K562 (cell line): ENCODE data around the gene BMAL1. TPM values are rescaled to one million over a fixed set of nuclear protein-coding genes. Genes with fewer than 3 reads are reported as not detected.

Source experiments
- ATAC-seq: fragments of 200-7000 bp; cut with Tn5 transposase; 3 replicates; pipeline ENCODE4 v1.9.1; 2020; ENCODE audit warnings: moderate library complexity
- BruUV-seq: library from RNA; stranded (reverse); fragments of 400-500 nt; replicated peaks from 2 replicates; lab custom pipeline; 2021; lab: Mats Ljungman, UMichigan
- CTCF ChIA-PET: fragments of 300-600 bp; formaldehyde crosslinking; extraction: SDS; loops from one replicate; lab custom pipeline; 2021; ENCODE audit warnings: low intra/inter-chr PET ratio; lab: Yijun Ruan, JAX
- POLR2A ChIA-PET: fragments of 300-600, 350-650 bp; sonication (Branson Sonifier 250); formaldehyde crosslinking; extraction: SDS; loops from one replicate; lab custom pipeline; 2021; ENCODE audit warnings: antibody characterized with exemption, inconsistent platforms; lab: Yijun Ruan, JAX
- DNase-seq, 4 experiments: peaks; one replicate each; pipeline versions ENCODE4 v3.0.0 to v3.0.0-alpha.2; 2011 to 2018; ENCODE audit warnings: low spot score in 3 of 4, mixed read lengths in 3 of 4; ENCODE audit errors: extremely low read depth in 1 of 4
- FAIRE-seq: peaks from 2 replicates; lab custom pipeline; 2011; peaks lifted over from hg19 to GRCh38; lab: Jason Lieb, UNC
- H2AFZ ChIP-seq: 2 replicates; pipeline ENCODE4 v1.6.0; 2011; ENCODE audit warnings: low read depth, low read length, control low read depth, inconsistent platforms
- H3K27ac ChIP-seq: fragments of 200-600 bp; 3 replicates; pipeline ENCODE4 v1.8.0; 2011; ENCODE audit warnings: low read depth, mild to moderate bottlenecking, control low read depth, inconsistent platforms, low read length, moderate library complexity, mixed read lengths; ENCODE audit errors: extremely low read depth
- H3K27me3 ChIP-seq, 2 experiments: fragments of 300-600 bp in 1 of 2; 2 replicates in 1 of 2; 3 replicates in 1 of 2; pipeline versions ENCODE4 v1.6.0 to v1.8.0; 2011; ENCODE audit warnings: inconsistent platforms in 2 of 2, low read length in 2 of 2, mild to moderate bottlenecking in 1 of 2, mixed read lengths in 1 of 2, moderate library complexity in 1 of 2; ENCODE audit not compliant: control insufficient read depth in 2 of 2, insufficient read depth in 2 of 2
- H3K36me3 ChIP-seq: fragments of 300-600 bp; 3 replicates; pipeline ENCODE4 v1.8.0; 2011; ENCODE audit warnings: mild to moderate bottlenecking, low read length, inconsistent platforms; ENCODE audit not compliant: control insufficient read depth, insufficient read depth
- H3K4me1 ChIP-seq, 2 experiments: fragments of 200-600 bp in 1 of 2; replicated peaks in 1 of 2; 2 replicates in 1 of 2; 3 replicates in 1 of 2; pipeline versions ENCODE4 v1.5.1 to v1.8.0; 2011; ENCODE audit warnings: inconsistent platforms in 2 of 2, low read length in 2 of 2, mild to moderate bottlenecking in 1 of 2, mixed read lengths in 1 of 2, moderate library complexity in 1 of 2; ENCODE audit not compliant: control insufficient read depth in 2 of 2, insufficient read depth in 2 of 2
- H3K4me2 ChIP-seq: 2 replicates; pipeline ENCODE4 v1.6.1; 2011; ENCODE audit warnings: low read length, control low read depth, inconsistent platforms, mixed read lengths; ENCODE audit not compliant: insufficient read depth
- H3K4me3 ChIP-seq: fragments of 200-600 bp; sonication (generic), shearing (Covaris generic); 2 replicates; pipeline ENCODE4 v1.5.1; 2016; ENCODE audit warnings: control low read depth, inconsistent platforms
- H3K79me2 ChIP-seq: fragments of 200-600 bp; 3 replicates; pipeline ENCODE4 v1.8.0; 2011; ENCODE audit warnings: low read length, inconsistent platforms; ENCODE audit not compliant: control insufficient read depth, insufficient read depth
- H3K9ac ChIP-seq, 2 experiments: 2 replicates each; pipeline versions ENCODE4 v1.6.0 to v1.6.1; 2011; ENCODE audit warnings: low read depth in 2 of 2, low read length in 2 of 2, control low read depth in 1 of 2, inconsistent platforms in 1 of 2, mild to moderate bottlenecking in 1 of 2, mixed read lengths in 1 of 2; ENCODE audit not compliant: insufficient read depth in 1 of 2
- H3K9me1 ChIP-seq: one replicate; pipeline ENCODE4 v1.6.0; 2011; ENCODE audit warnings: inconsistent platforms, mild to moderate bottlenecking, low read length, moderate library complexity; ENCODE audit not compliant: control insufficient read depth, insufficient read depth
- H3K9me3 ChIP-seq: replicated peaks from 2 replicates; pipeline ENCODE4 v1.5.1; 2011; ENCODE audit warnings: low read depth, low read length, inconsistent platforms; ENCODE audit not compliant: control insufficient read depth, insufficient read depth
- H4K20me1 ChIP-seq: replicated peaks from 2 replicates; pipeline ENCODE4 v1.6.1; 2011; ENCODE audit warnings: low read length, inconsistent platforms, mixed read lengths; ENCODE audit not compliant: control insufficient read depth, insufficient read depth
- ETS2 ChIP-seq: IDR thresholded peaks from 2 replicates; pipeline ENCODE4 v1.6.1; 2016; ENCODE audit warnings: borderline replicate concordance, missing genetic modification characterization, mild to moderate bottlenecking, moderate library complexity, missing compliant biosample characterization; ENCODE audit not compliant: poor library complexity, severe bottlenecking
- FOXA3 ChIP-seq, 2 experiments: fragments of 450-650 bp in 1 of 2; sonication (generic) in 1 of 2; formaldehyde crosslinking; IDR thresholded peaks in 1 of 2; conservative IDR thresholded peaks in 1 of 2; 2 replicates each; pipeline versions ENCODE4 v1.4.0 to v1.8.0; 2020 to 2022; ENCODE audit warnings: mild to moderate bottlenecking in 2 of 2, missing genetic modification reagents in 1 of 2
- HNRNPUL1 ChIP-seq: fragments of 200-400 bp; formaldehyde crosslinking; IDR thresholded peaks from 2 replicates; pipeline ENCODE4 v1.6.1; 2017; ENCODE audit warnings: low read length
- POLR2G ChIP-seq: fragments of 200-400 bp; formaldehyde crosslinking; IDR thresholded peaks from 2 replicates; pipeline ENCODE4 v1.6.1; 2017; ENCODE audit warnings: low read depth, mild to moderate bottlenecking, antibody characterized with exemption, low read length, moderate library complexity
- RAD21 ChIP-seq, 2 experiments: fragments of 250-450 bp in 1 of 2; fragments of 450-650 bp in 1 of 2; sonication (Bioruptor Pico) in 1 of 2; formaldehyde crosslinking in 1 of 2; IDR thresholded peaks in 1 of 2; conservative IDR thresholded peaks in 1 of 2; 2 replicates each; pipeline versions ENCODE4 v1.4.0 to v1.8.0; 2020 to 2022; ENCODE audit warnings: mild to moderate bottlenecking in 2 of 2, moderate library complexity in 1 of 2
- TCF7L2 ChIP-seq: fragments of 150-350 bp; IDR thresholded peaks from 2 replicates; pipeline ENCODE4 v1.6.1; 2016; ENCODE audit warnings: low read depth, mild to moderate bottlenecking, low read length, moderate library complexity
- ZNF197 ChIP-seq: fragments of 200-800 bp; sonication (Bioruptor generic); IDR thresholded peaks from 2 replicates; pipeline ENCODE4 v1.6.1; 2016; ENCODE audit warnings: low read depth, missing genetic modification characterization, missing compliant biosample characterization
- ZSCAN32 ChIP-seq: fragments of 450-650 bp; formaldehyde crosslinking; IDR thresholded peaks from 2 replicates; pipeline ENCODE4 v1.4.0; 2020; ENCODE audit warnings: mild to moderate bottlenecking, moderate library complexity
- WGBS: fragments of 100-300 bp; shearing (Covaris generic); methylation state at CpG from one replicate; pipeline ENCODE4 v1.1.6; 2016; ENCODE audit warnings: low coverage, mixed read lengths; ENCODE audit not compliant: insufficient coverage; ENCODE audit errors: missing lambda C conversion rate; 5-methylcytosine and 5-hydroxymethylcytosine counted together
- in situ Hi-C: fragments of 300-500 bp; cut with MboI; formaldehyde crosslinking; loops from 4 replicates; pipeline ENCODE4 v1.15.0; 2018; ENCODE audit warnings: inconsistent platforms, mixed read lengths
- intact Hi-C: fragments of 100-400 bp; cut with micrococcal nuclease; formaldehyde crosslinking; loops from 2 replicates; pipeline ENCODE4 v1.14.2; 2022
- polyA plus RNA-seq, 8 experiments: library from polyadenylated mRNA; depleted of rRNA in 4 of 8; stranded (reverse) in 5 of 8; unstranded in 3 of 8; fragments of >200 nt; fragmentation: Nextera tagmentation in 2 of 8; fragmentation: Illumina TruSeq in 1 of 8; extraction: Ambion mirVana in 2 of 8; extraction: Trizol in 1 of 8; gene quantifications; 2 replicates each; pipeline versions ENCODE4 v1.2.1 to v1.2.3, GENCODE V29; 2011 to 2014; ENCODE audit warnings: inconsistent platforms in 1 of 8, missing spikeins in 1 of 8
- total RNA-seq, 7 experiments: library from RNA; depleted of rRNA in 6 of 7; stranded (reverse); fragments of >200 nt in 6 of 7; fragmentation: Illumina TruSeq in 2 of 7; extraction: Trizol in 2 of 7; gene quantifications; 2 replicates each; pipeline versions ENCODE4 v1.2.1 to v1.2.3, GENCODE V29; 2011 to 2021; ENCODE audit warnings: low replicate concordance in 1 of 7
- TF ChIP-seq, protein P1 (sequence below), 3 experiments: IDR thresholded peaks in 2 of 3; conservative IDR thresholded peaks in 1 of 3; 2 replicates each; pipeline ENCODE4 v1.5.1; 2011 to 2012; ENCODE audit warnings: low read length in 3 of 3, mild to moderate bottlenecking in 3 of 3, control low read depth in 2 of 3, improper control_type of control experiment in 1 of 3, inconsistent platforms in 1 of 3, low read depth in 1 of 3, mixed read lengths in 1 of 3, moderate library complexity in 1 of 3; ENCODE audit not compliant: insufficient read depth in 2 of 3
- TF ChIP-seq, protein P2 (sequence below): sonication (generic); formaldehyde crosslinking; IDR thresholded peaks from 2 replicates; pipeline ENCODE4 v1.8.0; 2022; ENCODE audit warnings: missing genetic modification reagents, mild to moderate bottlenecking, borderline replicate concordance

BMAL1 gene
- total and polyA plus RNA-seq, 9 of the 15 experiments (the other 6 are each of a cell fraction or from before 2014, with no cell fraction given) = 0.14 to 2.4 (median 0.64) TPM

DNA sequence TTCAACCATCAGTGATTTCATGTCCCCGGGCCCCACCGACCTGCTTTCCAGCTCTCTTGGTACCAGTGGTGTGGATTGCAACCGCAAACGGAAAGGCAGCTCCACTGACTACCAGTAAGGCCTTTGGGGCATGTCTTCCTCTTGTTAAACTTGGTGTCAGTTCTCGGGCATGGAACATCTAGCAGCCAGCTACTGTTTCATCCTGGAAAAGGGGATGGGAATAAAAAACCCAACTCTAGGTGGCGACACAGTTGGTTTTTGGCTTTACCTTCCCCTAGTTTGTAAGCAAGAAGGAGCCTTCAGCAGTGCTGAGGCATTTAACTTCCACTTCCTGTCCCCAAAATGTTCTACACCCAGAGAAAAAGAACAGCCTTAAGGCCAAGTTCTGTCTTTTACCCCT, 76.7 kb downstream of the BMAL1 start (continued):
- no peak for TF ChIP-seq HNRNPUL1
- peak; percentile 20 to 68; a peak in 2 of 4 replicates for TF ChIP-seq RAD21 (CRISPR knock-in tag; conservative IDR thresholded peaks at IDR 0.05 in 1 of 2, IDR thresholded peaks at IDR 0.05 in 1 of 2)
- no peak for TF ChIP-seq FOXA3 (CRISPR knock-in tag; conservative IDR thresholded peaks at IDR 0.05 in 1 of 2, IDR thresholded peaks at IDR 0.05 in 1 of 2)
- TF ChIP-seq, protein P1, sequence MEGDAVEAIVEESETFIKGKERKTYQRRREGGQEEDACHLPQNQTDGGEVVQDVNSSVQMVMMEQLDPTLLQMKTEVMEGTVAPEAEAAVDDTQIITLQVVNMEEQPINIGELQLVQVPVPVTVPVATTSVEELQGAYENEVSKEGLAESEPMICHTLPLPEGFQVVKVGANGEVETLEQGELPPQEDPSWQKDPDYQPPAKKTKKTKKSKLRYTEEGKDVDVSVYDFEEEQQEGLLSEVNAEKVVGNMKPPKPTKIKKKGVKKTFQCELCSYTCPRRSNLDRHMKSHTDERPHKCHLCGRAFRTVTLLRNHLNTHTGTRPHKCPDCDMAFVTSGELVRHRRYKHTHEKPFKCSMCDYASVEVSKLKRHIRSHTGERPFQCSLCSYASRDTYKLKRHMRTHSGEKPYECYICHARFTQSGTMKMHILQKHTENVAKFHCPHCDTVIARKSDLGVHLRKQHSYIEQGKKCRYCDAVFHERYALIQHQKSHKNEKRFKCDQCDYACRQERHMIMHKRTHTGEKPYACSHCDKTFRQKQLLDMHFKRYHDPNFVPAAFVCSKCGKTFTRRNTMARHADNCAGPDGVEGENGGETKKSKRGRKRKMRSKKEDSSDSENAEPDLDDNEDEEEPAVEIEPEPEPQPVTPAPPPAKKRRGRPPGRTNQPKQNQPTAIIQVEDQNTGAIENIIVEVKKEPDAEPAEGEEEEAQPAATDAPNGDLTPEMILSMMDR (IDR thresholded peaks at IDR 0.05 in 2 of 3, conservative IDR thresholded peaks at IDR 0.05 in 1 of 3; ENCODE audit: insufficient read depth in 2 of 3, low read depth in 1 of 3, low read length in 3 of 3) = peak; percentile 33 to 68 (median 52); a peak in 5 of 6 replicates

DNA sequence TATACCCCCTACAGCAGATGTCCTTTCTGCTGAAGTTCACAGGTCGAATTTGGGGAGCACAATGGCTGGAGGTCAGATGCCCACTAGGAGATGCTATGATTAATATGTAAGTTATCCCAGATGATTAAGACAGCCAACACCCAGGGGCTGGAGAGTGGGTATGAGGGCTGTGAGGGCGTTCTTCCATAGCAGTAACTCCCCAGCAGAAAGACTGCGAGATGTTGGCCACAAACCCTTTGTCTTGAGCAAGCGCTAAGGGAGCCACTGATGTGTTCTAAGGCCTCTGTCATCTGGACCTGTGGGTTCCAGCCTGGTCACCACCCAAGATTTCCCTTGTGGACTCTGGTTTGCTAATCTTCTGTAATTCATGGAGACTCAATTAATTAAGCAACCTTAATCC, 77.6 kb downstream of the BMAL1 start:
- ChIA-PET CTCF (interaction anchor here (0.6 kb wide), 1 partner anchor 63 kb away, joined by 3 read pairs; no protein-coding TSS in a partner anchor), POLR2A (no interaction called here)
- no peaks in the 10 kb centered on the region for H3K9me1 ChIP-seq
- H4K20me1 ChIP-seq = no peaks in the 10 kb centered on the region
- H3K9me3 ChIP-seq = no peaks in the 10 kb centered on the region
- DNase-seq = no peak
- H3K9ac ChIP-seq = no peak overlapping the region
- H3K36me3 ChIP-seq = no peaks in the 10 kb centered on the region
- in situ Hi-C loops (no loop called here), intact Hi-C loops (loop anchor here (10.0 kb wide), 1 partner anchor 110 kb away; the partner anchor contains the start of gene BTBD10)
- 0 out of 5 replicates have a peak, but pooled peaks cover 0 to 3% of the 10 kb centered on the region in 2 experiments for H3K4me1 ChIP-seq
- WGBS = 8% methylated on average over 4 of the region's 4 CpGs
- FAIRE-seq = no peak
- no peaks in the 10 kb centered on the region for H3K79me2 ChIP-seq
- no peak overlapping the region for H2AFZ ChIP-seq
- H3K4me3 ChIP-seq = no peak overlapping the region
- BruUV-seq = no TSS peak
- no peak overlapping the region for H3K27ac ChIP-seq
- H3K27me3 ChIP-seq = peaks cover 16 to 21% of the 10 kb centered on the region in 2 experiments; a peak in 3 of 5 replicates
- ATAC-seq = no peak
- no peak overlapping the region for H3K4me2 ChIP-seq
- no peak for TF ChIP-seq ZSCAN32 (CRISPR knock-in tag)
- TF ChIP-seq ETS2 (tag) = no peak
- no peak for TF ChIP-seq TCF7L2
- no peak for TF ChIP-seq ZNF197
- TF ChIP-seq, protein P2, sequence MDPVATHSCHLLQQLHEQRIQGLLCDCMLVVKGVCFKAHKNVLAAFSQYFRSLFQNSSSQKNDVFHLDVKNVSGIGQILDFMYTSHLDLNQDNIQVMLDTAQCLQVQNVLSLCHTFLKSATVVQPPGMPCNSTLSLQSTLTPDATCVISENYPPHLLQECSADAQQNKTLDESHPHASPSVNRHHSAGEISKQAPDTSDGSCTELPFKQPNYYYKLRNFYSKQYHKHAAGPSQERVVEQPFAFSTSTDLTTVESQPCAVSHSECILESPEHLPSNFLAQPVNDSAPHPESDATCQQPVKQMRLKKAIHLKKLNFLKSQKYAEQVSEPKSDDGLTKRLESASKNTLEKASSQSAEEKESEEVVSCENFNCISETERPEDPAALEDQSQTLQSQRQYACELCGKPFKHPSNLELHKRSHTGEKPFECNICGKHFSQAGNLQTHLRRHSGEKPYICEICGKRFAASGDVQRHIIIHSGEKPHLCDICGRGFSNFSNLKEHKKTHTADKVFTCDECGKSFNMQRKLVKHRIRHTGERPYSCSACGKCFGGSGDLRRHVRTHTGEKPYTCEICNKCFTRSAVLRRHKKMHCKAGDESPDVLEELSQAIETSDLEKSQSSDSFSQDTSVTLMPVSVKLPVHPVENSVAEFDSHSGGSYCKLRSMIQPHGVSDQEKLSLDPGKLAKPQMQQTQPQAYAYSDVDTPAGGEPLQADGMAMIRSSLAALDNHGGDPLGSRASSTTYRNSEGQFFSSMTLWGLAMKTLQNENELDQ = no peak
- no peak for TF ChIP-seq POLR2G
- TF ChIP-seq, all 486 proteins: peak for 0
